ENCODE measurements around the gene RPAP3. TPM values are rescaled to one million over a fixed set of nuclear protein-coding genes. Genes with fewer than 3 reads are reported as not detected.

RPAP3 gene
- total and polyA plus RNA-seq, 4 donors, result 4.6 to 22.7 (median 13.2) TPM

GRCh38 chr12:47744778-47745436, 39.1 kb upstream of the RPAP3 start:
- no peak overlapping the region for H3K27ac ChIP-seq (ENCODE audit: low read depth in 1 of 2, low read length in 2 of 2)
- H3K4me1 ChIP-seq (ENCODE audit: control insufficient read depth in 1 of 2, insufficient read depth in 2 of 2, low read length in 2 of 2), result no peaks in the 10 kb centered on the region
- no peak overlapping the region for H3K4me3 ChIP-seq (ENCODE audit: low read length in 2 of 2)
- ATAC-seq (ENCODE audit: low FRiP score) (no peak), DNase-seq (no peak)
- no peaks in the 10 kb centered on the region for H3K9me3 ChIP-seq (ENCODE audit: control insufficient read depth, low read length)
- WGBS, 2 donors, result 82 to 88% methylated on average over 8 of the region's 8 CpGs
- H3K27me3 ChIP-seq (ENCODE audit: control insufficient read depth in 1 of 2, insufficient read depth in 2 of 2, low read length in 1 of 2), result no peaks in the 10 kb centered on the region
- intact Hi-C loops (cut with DNase I), result no loop called here
- no peaks in the 10 kb centered on the region for H3K36me3 ChIP-seq (ENCODE audit: control insufficient read depth in 1 of 2, insufficient read depth in 2 of 2, low read length in 1 of 2)

GRCh38 chr12:47744005-47744651, 38.3 kb upstream of the RPAP3 start:
- DNase-seq (no peak), ATAC-seq (ENCODE audit: low FRiP score) (no peak)
- Histone ChIP-seq H3K4me3 (ENCODE audit: low read length in 2 of 2) (no peak overlapping the region), H3K9me3 (ENCODE audit: control insufficient read depth, low read length) (no peaks in the 10 kb centered on the region), H3K36me3 (ENCODE audit: control insufficient read depth in 1 of 2, insufficient read depth in 2 of 2, low read length in 1 of 2) (no peaks in the 10 kb centered on the region), H3K4me1 (ENCODE audit: control insufficient read depth in 1 of 2, insufficient read depth in 2 of 2, low read length in 2 of 2) (no peaks in the 10 kb centered on the region), H3K27ac (ENCODE audit: low read depth in 1 of 2, low read length in 2 of 2) (no peak overlapping the region), H3K27me3 (ENCODE audit: control insufficient read depth in 1 of 2, insufficient read depth in 2 of 2, low read length in 1 of 2) (no peaks in the 10 kb centered on the region)
- 76 to 81% methylated on average over 10 of the region's 10 CpGs for WGBS, 2 donors
- intact Hi-C loops (cut with DNase I), result no loop called here

GRCh38 chr12:47743311-47743860, 37.6 kb upstream of the RPAP3 start:
- intact Hi-C loops (cut with DNase I), result loop anchor here (2.0 kb wide), 1 partner anchor 23 kb away; no protein-coding TSS in a partner anchor
- ATAC-seq (ENCODE audit: low FRiP score), result no peak
- H3K36me3 ChIP-seq (ENCODE audit: control insufficient read depth in 1 of 2, insufficient read depth in 2 of 2, low read length in 1 of 2), result no peaks in the 10 kb centered on the region
- 90 to 91% methylated on average over 9 of the region's 9 CpGs for WGBS, 2 donors
- no peak overlapping the region for H3K27ac ChIP-seq (ENCODE audit: low read depth in 1 of 2, low read length in 2 of 2)
- DNase-seq, result no peak
- H3K4me1 ChIP-seq (ENCODE audit: control insufficient read depth in 1 of 2, insufficient read depth in 2 of 2, low read length in 2 of 2), result no peaks in the 10 kb centered on the region
- no peak overlapping the region for H3K4me3 ChIP-seq (ENCODE audit: low read length in 2 of 2)
- no peaks in the 10 kb centered on the region for H3K27me3 ChIP-seq (ENCODE audit: control insufficient read depth in 1 of 2, insufficient read depth in 2 of 2, low read length in 1 of 2)
- H3K9me3 ChIP-seq (ENCODE audit: control insufficient read depth, low read length), result no peaks in the 10 kb centered on the region

GRCh38 chr12:47742253-47742825, 36.5 kb upstream of the RPAP3 start:
- WGBS, 2 donors, result 83 to 84% methylated on average over 7 of the region's 7 CpGs
- H3K27ac ChIP-seq (ENCODE audit: low read depth in 1 of 2, low read length in 2 of 2), result no peak overlapping the region
- no peaks in the 10 kb centered on the region for H3K4me1 ChIP-seq (ENCODE audit: control insufficient read depth in 1 of 2, insufficient read depth in 2 of 2, low read length in 2 of 2)
- H3K4me3 ChIP-seq (ENCODE audit: low read length in 2 of 2), result no peak overlapping the region
- ATAC-seq (ENCODE audit: low FRiP score) (no peak), DNase-seq (peak in 1 of 2 donors; percentile 90)
- no peaks in the 10 kb centered on the region for H3K36me3 ChIP-seq (ENCODE audit: control insufficient read depth in 1 of 2, insufficient read depth in 2 of 2, low read length in 1 of 2)
- H3K9me3 ChIP-seq (ENCODE audit: control insufficient read depth, low read length), result no peaks in the 10 kb centered on the region
- H3K27me3 ChIP-seq (ENCODE audit: control insufficient read depth in 1 of 2, insufficient read depth in 2 of 2, low read length in 1 of 2), result no peaks in the 10 kb centered on the region
- intact Hi-C loops (cut with DNase I), result loop anchor here (2.0 kb wide), 1 partner anchor 24 kb away; no protein-coding TSS in a partner anchor

- H3K36me3 ChIP-seq (ENCODE audit: control insufficient read depth in 1 of 2, insufficient read depth in 2 of 2, low read length in 1 of 2), result no peaks in the 10 kb centered on the region
- H3K9me3 ChIP-seq (ENCODE audit: control insufficient read depth, low read length), result no peaks in the 10 kb centered on the region
- no peak overlapping the region for H3K27ac ChIP-seq (ENCODE audit: low read depth in 1 of 2, low read length in 2 of 2)
- peak; percentile 88 to 93 for DNase-seq
- no peaks in the 10 kb centered on the region for H3K27me3 ChIP-seq (ENCODE audit: control insufficient read depth in 1 of 2, insufficient read depth in 2 of 2, low read length in 1 of 2)
- 2 to 9% methylated on average over 4 of the region's 4 CpGs for WGBS, 2 donors
- intact Hi-C loops (cut with DNase I), result no loop called here
- H3K4me1 ChIP-seq (ENCODE audit: control insufficient read depth in 1 of 2, insufficient read depth in 2 of 2, low read length in 2 of 2), result peaks cover 0 to 1% of the 10 kb centered on the region in 2 donors
- no peak for ATAC-seq (ENCODE audit: low FRiP score)
- H3K4me3 ChIP-seq (ENCODE audit: low read length in 2 of 2), result no peak overlapping the region
These were observed 35.5 kb upstream of the RPAP3 start for GRCh38 chr12:47741340-47741703.

- H3K4me3 ChIP-seq (ENCODE audit: low read length in 2 of 2), result no peak overlapping the region
- H3K4me1 ChIP-seq (ENCODE audit: control insufficient read depth in 1 of 2, insufficient read depth in 2 of 2, low read length in 2 of 2), result peaks cover 0 to 1% of the 10 kb centered on the region in 2 donors
- WGBS, 2 donors, result 85 to 90% methylated on average over 21 of the region's 21 CpGs
These were observed 34.9 kb upstream of the RPAP3 start for GRCh38 chr12:47740606-47741339.

GRCh38 chr12:47739979-47740378, 34.1 kb upstream of the RPAP3 start:
- no peaks in the 10 kb centered on the region for H3K9me3 ChIP-seq (ENCODE audit: control insufficient read depth, low read length)
- no peak overlapping the region for H3K4me3 ChIP-seq (ENCODE audit: low read length in 2 of 2)
- DNase-seq (no peak), ATAC-seq (ENCODE audit: low FRiP score) (no peak)
- no peak overlapping the region for H3K27ac ChIP-seq (ENCODE audit: low read depth in 1 of 2, low read length in 2 of 2)
- H3K36me3 ChIP-seq (ENCODE audit: control insufficient read depth in 1 of 2, insufficient read depth in 2 of 2, low read length in 1 of 2), result no peaks in the 10 kb centered on the region
- intact Hi-C loops (cut with DNase I), result no loop called here
- H3K27me3 ChIP-seq (ENCODE audit: control insufficient read depth in 1 of 2, insufficient read depth in 2 of 2, low read length in 1 of 2), result no peaks in the 10 kb centered on the region
- peaks cover 0 to 1% of the 10 kb centered on the region in 2 donors for H3K4me1 ChIP-seq (ENCODE audit: control insufficient read depth in 1 of 2, insufficient read depth in 2 of 2, low read length in 2 of 2)
- WGBS, 2 donors, result 91 to 95% methylated on average over 12 of the region's 12 CpGs

More at GRCh38 chr12:47740606-47741339, 34.9 kb upstream of the RPAP3 start:
- no peak overlapping the region for H3K27ac ChIP-seq (ENCODE audit: low read depth in 1 of 2, low read length in 2 of 2)
- no peaks in the 10 kb centered on the region for H3K9me3 ChIP-seq (ENCODE audit: control insufficient read depth, low read length)
- H3K27me3 ChIP-seq (ENCODE audit: control insufficient read depth in 1 of 2, insufficient read depth in 2 of 2, low read length in 1 of 2), result no peaks in the 10 kb centered on the region
- intact Hi-C loops (cut with DNase I), result no loop called here
- DNase-seq, result no peak
- no peak for ATAC-seq (ENCODE audit: low FRiP score)
- H3K36me3 ChIP-seq (ENCODE audit: control insufficient read depth in 1 of 2, insufficient read depth in 2 of 2, low read length in 1 of 2), result no peaks in the 10 kb centered on the region

GRCh38 chr12:47739297-47739696, 33.5 kb upstream of the RPAP3 start:
- 89 to 92% methylated on average over 3 of the region's 3 CpGs for WGBS, 2 donors
- intact Hi-C loops (cut with DNase I), result no loop called here
- Histone ChIP-seq H3K36me3 (ENCODE audit: control insufficient read depth in 1 of 2, insufficient read depth in 2 of 2, low read length in 1 of 2) (no peaks in the 10 kb centered on the region), H3K9me3 (ENCODE audit: control insufficient read depth, low read length) (no peaks in the 10 kb centered on the region), H3K27me3 (ENCODE audit: control insufficient read depth in 1 of 2, insufficient read depth in 2 of 2, low read length in 1 of 2) (no peaks in the 10 kb centered on the region), H3K4me3 (ENCODE audit: low read length in 2 of 2) (no peak overlapping the region), H3K27ac (ENCODE audit: low read depth in 1 of 2, low read length in 2 of 2) (no peak overlapping the region), H3K4me1 (ENCODE audit: control insufficient read depth in 1 of 2, insufficient read depth in 2 of 2, low read length in 2 of 2) (peaks cover 0 to 1% of the 10 kb centered on the region in 2 donors)
- DNase-seq (no peak), ATAC-seq (ENCODE audit: low FRiP score) (no peak)

All from aorta (tissue), 5 donors.